ENCODE measurements around the gene ITPA. TPM values are rescaled to one million over a fixed set of nuclear protein-coding genes. Genes with fewer than 3 reads are reported as not detected.

ITPA gene
- total and polyA plus RNA-seq, 2 of the 13 experiments (the other 11 are each of a cell fraction or from before 2014, with no cell fraction given): 60.1 to 103 TPM

GRCh38 chr20:3209257-3209945 lies at the start of gene ITPA (continued):
- TF ChIP-seq HNRNPH1 (optimal IDR thresholded peaks at IDR 0.05; ENCODE audit: low read depth, low read length): no peak
- peak; percentile 86; the same call in 1 of the 2 replicates for TF ChIP-seq ZNF75D (CRISPR knock-in tag; IDR thresholded peaks at IDR 0.05; ENCODE audit: borderline replicate concordance)
- peak in 1 of 2 experiments; percentile 93; a peak in 2 of 4 replicates for TF ChIP-seq KLF16 (CRISPR knock-in tag; IDR thresholded peaks at IDR 0.05)
- TF ChIP-seq ARNT (IDR thresholded peaks at IDR 0.05): no peak
- TF ChIP-seq ELF4 (CRISPR knock-in tag; IDR thresholded peaks at IDR 0.05; ENCODE audit: borderline replicate concordance): peak; percentile 98
- TF ChIP-seq CEBPZ (IDR thresholded peaks at IDR 0.05; ENCODE audit: low read length): no peak
- TF ChIP-seq ZBTB42 (CRISPR knock-in tag; IDR thresholded peaks at IDR 0.05): peak; percentile 95
- TF ChIP-seq, protein P1, sequence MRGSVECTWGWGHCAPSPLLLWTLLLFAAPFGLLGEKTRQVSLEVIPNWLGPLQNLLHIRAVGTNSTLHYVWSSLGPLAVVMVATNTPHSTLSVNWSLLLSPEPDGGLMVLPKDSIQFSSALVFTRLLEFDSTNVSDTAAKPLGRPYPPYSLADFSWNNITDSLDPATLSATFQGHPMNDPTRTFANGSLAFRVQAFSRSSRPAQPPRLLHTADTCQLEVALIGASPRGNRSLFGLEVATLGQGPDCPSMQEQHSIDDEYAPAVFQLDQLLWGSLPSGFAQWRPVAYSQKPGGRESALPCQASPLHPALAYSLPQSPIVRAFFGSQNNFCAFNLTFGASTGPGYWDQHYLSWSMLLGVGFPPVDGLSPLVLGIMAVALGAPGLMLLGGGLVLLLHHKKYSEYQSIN (CRISPR knock-in tag; IDR thresholded peaks at IDR 0.05; ENCODE audit: borderline replicate concordance): no peak
- peak; percentile 75; the same call in 1 of the 2 replicates for TF ChIP-seq NRL (CRISPR knock-in tag; IDR thresholded peaks at IDR 0.05; ENCODE audit: borderline replicate concordance)
- TF ChIP-seq MXD3 (CRISPR knock-in tag; IDR thresholded peaks at IDR 0.05): peak; percentile 75
- TF ChIP-seq, protein P2, sequence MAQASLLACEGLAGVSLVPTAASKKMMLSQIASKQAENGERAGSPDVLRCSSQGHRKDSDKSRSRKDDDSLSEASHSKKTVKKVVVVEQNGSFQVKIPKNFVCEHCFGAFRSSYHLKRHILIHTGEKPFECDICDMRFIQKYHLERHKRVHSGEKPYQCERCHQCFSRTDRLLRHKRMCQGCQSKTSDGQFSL (CRISPR knock-in tag; IDR thresholded peaks at IDR 0.05): no peak; the same call in 1 of the 2 replicates
- TF ChIP-seq ZNF281 (CRISPR knock-in tag; IDR thresholded peaks at IDR 0.05; ENCODE audit: borderline replicate concordance): no peak
- TF ChIP-seq REPIN1 (CRISPR knock-in tag; IDR thresholded peaks at IDR 0.05; ENCODE audit: borderline replicate concordance, low read depth): peak; percentile 79
- no peak for TF ChIP-seq ZNF138 (CRISPR knock-in tag; IDR thresholded peaks at IDR 0.05; ENCODE audit: low read depth)
- TF ChIP-seq ZNF749 (CRISPR knock-in tag; IDR thresholded peaks at IDR 0.05; ENCODE audit: borderline replicate concordance): no peak
- TF ChIP-seq HDAC6 (IDR thresholded peaks at IDR 0.05; ENCODE audit: low read depth, low read length): no peak
- TF ChIP-seq ZBTB1 (CRISPR knock-in tag; IDR thresholded peaks at IDR 0.05; ENCODE audit: borderline replicate concordance): no peak; the same call in 1 of the 2 replicates
- peak; percentile 98 for TF ChIP-seq MXD4 (CRISPR knock-in tag; IDR thresholded peaks at IDR 0.05)

All from HepG2 (cell line).